GM12875 (cell line): ENCODE measurements around the gene FAM20C.

Experiments
- H3K4me3 ChIP-seq: one replicate; pipeline ENCODE4 v1.5.1; 2011; ENCODE audit warnings: low read depth, low read length, control low read depth
- TF ChIP-seq, protein P1 (sequence below): IDR thresholded peaks from 2 replicates; pipeline ENCODE4 v1.5.1; 2011; ENCODE audit warnings: low read depth, mild to moderate bottlenecking, control low read depth, inconsistent platforms, low read length, moderate library complexity, borderline replicate concordance; ENCODE audit not compliant: insufficient read depth

Gene FAM20C

DNA sequence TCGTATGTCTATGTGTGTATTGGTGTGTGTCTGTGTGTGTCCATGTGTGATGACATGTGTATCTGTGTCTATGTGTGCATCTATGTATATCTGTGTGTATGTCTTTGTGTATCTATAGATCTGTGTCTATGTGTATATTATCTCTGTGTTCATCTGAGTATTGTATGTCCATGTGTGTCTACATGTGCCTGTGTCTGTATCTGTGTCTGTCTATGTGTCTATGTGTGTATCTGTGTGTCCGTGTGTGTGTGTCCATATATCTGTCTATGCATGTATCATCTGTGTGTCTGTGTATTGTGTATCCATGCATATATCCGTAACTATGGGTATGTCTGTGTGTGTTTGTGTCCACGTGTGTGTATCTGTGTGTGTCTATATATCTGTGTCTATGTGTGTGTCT is 2.7 kb upstream of the FAM20C start:
- no peak overlapping the region for H3K4me3 ChIP-seq
- TF ChIP-seq, protein P1, sequence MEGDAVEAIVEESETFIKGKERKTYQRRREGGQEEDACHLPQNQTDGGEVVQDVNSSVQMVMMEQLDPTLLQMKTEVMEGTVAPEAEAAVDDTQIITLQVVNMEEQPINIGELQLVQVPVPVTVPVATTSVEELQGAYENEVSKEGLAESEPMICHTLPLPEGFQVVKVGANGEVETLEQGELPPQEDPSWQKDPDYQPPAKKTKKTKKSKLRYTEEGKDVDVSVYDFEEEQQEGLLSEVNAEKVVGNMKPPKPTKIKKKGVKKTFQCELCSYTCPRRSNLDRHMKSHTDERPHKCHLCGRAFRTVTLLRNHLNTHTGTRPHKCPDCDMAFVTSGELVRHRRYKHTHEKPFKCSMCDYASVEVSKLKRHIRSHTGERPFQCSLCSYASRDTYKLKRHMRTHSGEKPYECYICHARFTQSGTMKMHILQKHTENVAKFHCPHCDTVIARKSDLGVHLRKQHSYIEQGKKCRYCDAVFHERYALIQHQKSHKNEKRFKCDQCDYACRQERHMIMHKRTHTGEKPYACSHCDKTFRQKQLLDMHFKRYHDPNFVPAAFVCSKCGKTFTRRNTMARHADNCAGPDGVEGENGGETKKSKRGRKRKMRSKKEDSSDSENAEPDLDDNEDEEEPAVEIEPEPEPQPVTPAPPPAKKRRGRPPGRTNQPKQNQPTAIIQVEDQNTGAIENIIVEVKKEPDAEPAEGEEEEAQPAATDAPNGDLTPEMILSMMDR: no peak

DNA sequence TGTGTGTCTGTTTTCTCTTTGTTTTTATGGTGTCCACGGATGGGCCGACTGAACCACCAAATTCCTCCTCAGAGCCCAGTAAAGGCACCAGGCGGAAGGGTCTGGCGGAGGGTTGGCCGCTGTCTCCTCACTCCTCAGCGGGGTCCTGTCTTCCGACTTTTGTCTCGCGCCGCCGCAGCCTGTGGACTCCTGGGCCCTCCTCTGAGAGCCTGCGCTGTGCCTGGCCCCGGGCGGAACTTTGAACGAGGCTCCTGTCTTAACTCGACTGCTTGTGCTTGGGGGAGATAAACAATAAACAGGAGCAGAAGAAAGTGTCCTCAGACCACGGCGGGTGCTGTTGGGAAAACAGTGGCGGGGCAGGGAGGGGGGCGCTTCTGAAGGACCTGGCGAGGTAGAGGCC is 2.2 kb upstream of the FAM20C start:
- TF ChIP-seq, protein P1: no peak
- no peak overlapping the region for H3K4me3 ChIP-seq

DNA sequence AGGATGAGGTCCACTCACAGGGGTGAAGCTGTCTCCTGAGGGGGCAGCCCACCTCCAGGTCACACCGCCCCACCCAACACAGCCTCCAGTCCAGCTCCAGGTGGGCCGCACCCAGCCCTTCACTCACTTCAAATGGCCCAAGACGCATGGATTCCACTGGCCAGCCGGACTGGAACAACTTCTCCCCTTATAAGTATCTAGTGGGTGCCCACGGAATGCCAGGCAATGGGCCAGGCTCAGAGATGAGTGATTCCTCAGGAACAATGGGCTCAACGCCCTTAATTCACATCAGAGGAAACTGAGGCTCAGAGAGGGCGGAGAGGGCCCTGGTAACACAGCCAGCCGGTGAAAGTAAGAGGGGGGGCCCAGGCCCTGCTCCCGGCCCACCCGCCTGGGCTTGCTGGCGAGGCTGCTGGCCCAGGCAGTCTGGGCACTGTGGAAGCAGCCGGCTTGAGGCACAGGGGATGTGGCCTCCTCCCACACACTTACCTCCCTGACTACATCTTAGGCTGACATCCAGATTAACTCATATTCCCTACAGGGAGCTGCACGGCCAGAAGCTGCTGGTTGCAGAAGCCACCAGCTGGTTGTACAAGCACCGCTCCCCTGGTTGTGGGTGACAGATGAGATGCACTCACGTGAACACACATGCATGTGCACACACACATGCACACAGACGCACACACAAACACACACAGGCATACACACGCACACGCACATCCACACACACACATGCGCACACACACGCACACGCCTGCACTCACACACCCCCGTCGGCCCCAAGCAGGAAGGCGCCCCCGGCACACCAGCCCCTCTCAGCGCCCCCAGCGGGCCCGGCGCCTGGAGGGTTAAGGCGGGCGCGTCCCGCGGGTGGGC is 1.0 kb upstream of the FAM20C start:
- TF ChIP-seq, protein P1: no peak
- no peak overlapping the region for H3K4me3 ChIP-seq

DNA sequence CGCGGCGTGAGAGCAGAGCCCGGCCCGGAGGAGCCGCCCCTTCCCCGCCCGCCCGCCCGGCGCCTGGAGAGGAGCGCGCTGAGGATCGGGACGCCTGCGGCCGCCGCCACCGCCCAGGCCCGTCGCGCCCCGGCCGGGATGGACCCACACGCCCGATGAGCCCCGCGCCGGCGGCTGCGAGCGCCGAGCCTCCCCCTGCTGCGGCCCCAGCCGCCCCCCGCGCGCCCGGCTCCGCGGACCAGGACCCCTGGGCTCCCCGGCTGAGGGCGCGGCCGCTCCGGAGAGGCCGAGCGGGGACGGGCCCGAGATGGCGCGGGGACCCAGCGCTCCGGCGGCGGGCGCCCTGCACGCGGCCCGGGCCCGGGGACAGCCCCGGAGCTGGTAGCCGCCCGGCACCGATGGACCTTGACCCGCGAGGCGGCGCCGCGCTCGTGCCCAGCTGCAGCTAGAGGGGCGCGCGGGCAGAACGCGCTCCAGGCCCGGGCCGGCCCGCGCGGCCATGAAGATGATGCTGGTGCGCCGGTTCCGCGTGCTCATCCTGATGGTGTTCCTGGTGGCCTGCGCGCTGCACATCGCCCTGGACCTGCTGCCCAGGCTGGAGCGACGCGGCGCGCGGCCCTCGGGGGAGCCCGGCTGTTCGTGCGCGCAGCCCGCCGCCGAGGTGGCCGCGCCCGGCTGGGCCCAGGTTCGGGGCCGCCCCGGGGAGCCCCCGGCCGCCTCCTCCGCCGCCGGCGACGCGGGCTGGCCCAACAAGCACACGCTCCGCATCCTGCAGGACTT is 520 bp downstream of the FAM20C start:
- H3K4me3 ChIP-seq: no peak overlapping the region
- TF ChIP-seq, protein P1: no peak

DNA sequence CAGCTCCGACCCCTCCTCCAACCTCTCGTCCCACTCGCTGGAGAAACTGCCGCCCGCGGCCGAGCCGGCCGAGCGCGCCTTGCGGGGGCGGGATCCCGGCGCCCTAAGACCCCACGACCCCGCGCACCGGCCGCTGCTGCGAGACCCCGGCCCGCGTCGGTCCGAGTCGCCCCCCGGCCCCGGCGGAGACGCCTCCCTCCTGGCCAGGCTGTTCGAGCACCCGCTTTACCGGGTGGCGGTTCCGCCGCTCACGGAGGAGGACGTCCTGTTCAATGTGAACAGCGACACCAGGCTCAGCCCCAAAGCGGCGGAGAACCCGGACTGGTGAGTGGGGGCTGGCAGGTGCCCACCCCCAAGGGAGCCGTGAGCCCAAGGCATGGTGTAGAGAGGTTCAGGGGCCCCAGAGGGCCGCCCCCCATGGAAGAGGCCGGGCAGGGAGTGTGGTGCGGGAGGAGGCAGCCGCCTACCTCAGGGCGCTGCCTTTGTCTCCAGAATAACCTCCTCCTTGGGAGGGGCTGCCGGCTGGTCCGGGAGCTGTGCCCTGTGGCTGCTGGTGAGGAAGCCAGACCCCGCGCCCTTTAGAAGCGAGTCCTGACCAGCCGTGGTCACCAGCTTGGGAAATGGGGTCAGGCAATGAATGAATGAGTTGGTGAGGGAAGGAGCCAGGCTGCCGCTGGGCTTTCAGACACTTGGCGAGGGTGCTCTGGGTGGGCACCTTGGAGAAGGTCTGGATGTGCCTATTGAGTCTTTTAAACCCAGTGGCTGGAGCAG is 1.3 kb downstream of the FAM20C start:
- H3K4me3 ChIP-seq: no peak overlapping the region
- TF ChIP-seq, protein P1: no peak

DNA sequence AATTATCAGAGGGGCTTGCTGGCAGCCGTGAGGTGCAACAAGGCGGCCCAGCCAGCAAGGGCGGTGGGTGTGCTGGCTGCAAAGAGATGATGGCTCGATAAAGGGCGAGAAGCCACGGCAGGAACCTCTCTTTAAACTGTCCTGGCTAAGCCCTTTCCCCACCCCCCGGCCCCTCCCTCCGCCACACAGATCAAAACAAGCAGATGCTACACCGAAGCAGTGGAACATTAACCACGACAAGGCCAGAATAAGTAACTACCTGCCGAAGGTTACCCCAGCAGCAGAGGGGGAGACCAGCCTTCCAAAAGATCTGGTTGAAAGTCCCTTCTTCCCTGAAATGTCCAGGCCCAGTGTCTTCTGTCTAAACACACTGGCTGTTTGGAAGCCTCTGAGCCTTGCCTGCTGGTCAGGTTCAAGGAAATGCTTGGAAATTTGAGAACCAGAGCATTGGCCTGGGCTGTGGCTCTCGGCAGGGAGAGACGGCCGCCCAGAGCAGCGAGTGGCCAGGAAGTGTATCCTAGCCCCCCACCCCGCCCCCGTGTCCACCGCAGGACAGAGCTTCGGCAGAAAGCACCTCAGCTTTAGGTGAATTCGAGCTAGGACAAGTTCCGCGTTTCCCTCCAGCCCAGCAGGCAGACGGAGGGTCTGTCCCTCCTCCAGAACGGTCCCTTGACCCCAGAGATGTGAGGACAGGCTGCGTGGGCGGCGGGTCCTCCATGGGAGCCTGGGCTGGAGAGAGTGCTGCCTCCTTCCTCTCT is 2.1 kb downstream of the FAM20C start:
- TF ChIP-seq, protein P1: no peak
- no peak overlapping the region for H3K4me3 ChIP-seq
